Skeletal muscle tissue (tissue), 4 donors: Measurements from ENCODE around the gene CACHD1. TPM values are rescaled to one million over a fixed set of nuclear protein-coding genes. Genes with fewer than 3 reads are reported as not detected.

Source experiments
- H3K27ac ChIP-seq: one replicate; pipeline ENCODE4 v1.7.0; 2013; ENCODE audit warnings: mild to moderate bottlenecking, low read depth, low read length, inconsistent platforms
- H3K27me3 ChIP-seq, 3 donors: one replicate each; pipeline ENCODE4 v1.7.0; 2013; ENCODE audit warnings: low read length in 3 of 3; ENCODE audit not compliant: control insufficient read depth in 3 of 3, insufficient read depth in 3 of 3
- H3K36me3 ChIP-seq, 3 donors: one replicate each; pipeline ENCODE4 v1.7.0; 2013; ENCODE audit warnings: low read length in 3 of 3; ENCODE audit not compliant: control insufficient read depth in 3 of 3, insufficient read depth in 3 of 3
- H3K4me1 ChIP-seq, 3 donors: one replicate each; pipeline ENCODE4 v1.7.0; 2013; ENCODE audit warnings: low read length in 3 of 3, mild to moderate bottlenecking in 3 of 3; ENCODE audit not compliant: control insufficient read depth in 3 of 3, insufficient read depth in 3 of 3
- H3K4me3 ChIP-seq, 3 donors: one replicate each; pipeline ENCODE4 v1.7.0; 2013; ENCODE audit warnings: low read length in 3 of 3
- H3K9ac ChIP-seq, 3 donors: one replicate each; pipeline ENCODE4 v1.7.0; 2013; ENCODE audit warnings: low read length in 3 of 3, mild to moderate bottlenecking in 3 of 3, moderate library complexity in 2 of 3, low read depth in 1 of 3
- H3K9me3 ChIP-seq, 3 donors: one replicate each; pipeline ENCODE4 v1.7.0; 2013; ENCODE audit warnings: low read length in 3 of 3; ENCODE audit not compliant: control insufficient read depth in 3 of 3
- total RNA-seq: library from RNA; depleted of rRNA; stranded (reverse); fragments of >200 nt; gene quantifications from one replicate; pipeline ENCODE4 v1.2.3, GENCODE V29; 2014
- donor health status: Osteomylitis.

CACHD1 gene
- total RNA-seq, 1 donor from 2014 or later: 12.5 TPM

- peaks cover 9 to 17% (median 11%) of the 10 kb centered on the region in 3 donors for H3K4me1 ChIP-seq
Observed at GRCh38 chr1:64480999-64481772, 11.3 kb downstream of the CACHD1 start.

GRCh38 chr1:64482128-64482527, 12.2 kb downstream of the CACHD1 start:
- H3K4me3 ChIP-seq: no peak overlapping the region
- H3K9me3 ChIP-seq: no peaks in the 10 kb centered on the region
- H3K27ac ChIP-seq: no peak overlapping the region
- no peaks in the 10 kb centered on the region for H3K27me3 ChIP-seq
- no peak overlapping the region for H3K9ac ChIP-seq
- H3K4me1 ChIP-seq: peaks cover 1 to 8% (median 4%) of the 10 kb centered on the region in 3 donors
- no peaks in the 10 kb centered on the region for H3K36me3 ChIP-seq

More at GRCh38 chr1:64480999-64481772, 11.3 kb downstream of the CACHD1 start:
- Histone ChIP-seq H3K27ac (no peak overlapping the region), H3K9me3 (no peaks in the 10 kb centered on the region), H3K4me3 (no peak overlapping the region), H3K36me3 (no peaks in the 10 kb centered on the region), H3K27me3 (no peaks in the 10 kb centered on the region), H3K9ac (no peak overlapping the region)

DNA sequence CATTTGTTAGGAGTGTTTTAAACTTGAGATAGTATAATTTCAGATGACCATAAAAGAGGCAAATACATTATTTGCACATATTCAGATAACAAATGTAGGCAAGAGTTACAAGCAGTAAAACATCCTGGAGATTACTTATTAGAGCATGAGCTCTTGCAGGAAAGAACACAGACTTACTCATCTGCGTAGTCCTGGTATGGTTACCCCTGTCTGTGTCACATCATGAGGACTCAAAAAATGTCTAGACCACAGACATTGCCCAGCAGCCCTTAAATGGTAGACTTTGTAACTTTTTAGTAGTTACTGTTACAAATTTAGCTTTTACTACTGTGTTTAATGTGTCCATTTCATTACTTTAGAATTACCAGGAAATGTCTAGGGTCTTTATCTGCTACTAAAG, 12.8 kb downstream of the CACHD1 start:
- Histone ChIP-seq H3K36me3 (no peaks in the 10 kb centered on the region), H3K4me3 (no peak overlapping the region), H3K9me3 (no peaks in the 10 kb centered on the region), H3K27ac (no peak overlapping the region), H3K4me1 (peaks cover 0 to 7% (median 3%) of the 10 kb centered on the region in 3 donors), H3K9ac (no peak overlapping the region), H3K27me3 (no peaks in the 10 kb centered on the region)

DNA sequence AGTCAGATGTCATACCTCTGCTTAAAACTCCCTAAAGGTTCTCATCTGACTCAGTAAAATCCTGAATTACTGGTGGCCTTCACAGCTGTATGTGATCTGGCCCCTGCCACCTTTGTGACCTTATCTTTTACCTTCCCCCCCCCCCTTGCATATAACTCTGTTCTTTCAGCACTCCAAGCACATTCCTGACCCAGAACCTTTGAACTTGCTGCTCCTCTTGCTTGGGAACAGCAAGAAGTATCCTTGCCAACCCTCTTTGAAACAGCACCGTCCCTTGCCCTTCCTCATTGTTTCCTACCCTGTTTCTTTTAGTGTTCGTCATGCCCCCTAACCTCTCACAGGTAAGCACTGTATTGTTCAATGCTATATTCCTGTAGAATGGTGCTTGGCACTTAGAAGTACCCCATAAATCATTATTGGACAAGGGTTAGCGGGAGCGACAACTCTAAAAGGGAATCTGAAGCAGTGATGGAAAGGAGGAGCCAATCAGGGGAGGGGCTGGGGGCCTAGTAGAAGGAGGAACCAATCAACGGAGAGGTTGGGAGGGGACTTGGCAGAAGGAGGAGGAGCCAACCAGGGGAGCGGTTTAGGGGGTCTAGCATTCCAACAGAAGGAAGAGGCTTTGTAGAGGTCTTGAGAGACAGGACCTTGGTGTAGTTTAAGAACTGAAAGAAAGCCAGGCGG, 13.9 kb downstream of the CACHD1 start:
- Histone ChIP-seq H3K36me3 (no peaks in the 10 kb centered on the region), H3K9me3 (no peaks in the 10 kb centered on the region), H3K4me1 (peaks cover 0 to 7% (median 3%) of the 10 kb centered on the region in 3 donors), H3K27me3 (no peaks in the 10 kb centered on the region), H3K27ac (no peak overlapping the region), H3K4me3 (no peak overlapping the region), H3K9ac (no peak overlapping the region)

- peaks cover 0 to 7% (median 3%) of the 10 kb centered on the region in 3 donors for H3K4me1 ChIP-seq
- no peak overlapping the region for H3K4me3 ChIP-seq
- no peaks in the 10 kb centered on the region for H3K9me3 ChIP-seq
- no peaks in the 10 kb centered on the region for H3K36me3 ChIP-seq
- no peaks in the 10 kb centered on the region for H3K27me3 ChIP-seq
- H3K27ac ChIP-seq: no peak overlapping the region
- no peak overlapping the region for H3K9ac ChIP-seq
Observed at GRCh38 chr1:64484651-64485050, 14.7 kb downstream of the CACHD1 start.

DNA sequence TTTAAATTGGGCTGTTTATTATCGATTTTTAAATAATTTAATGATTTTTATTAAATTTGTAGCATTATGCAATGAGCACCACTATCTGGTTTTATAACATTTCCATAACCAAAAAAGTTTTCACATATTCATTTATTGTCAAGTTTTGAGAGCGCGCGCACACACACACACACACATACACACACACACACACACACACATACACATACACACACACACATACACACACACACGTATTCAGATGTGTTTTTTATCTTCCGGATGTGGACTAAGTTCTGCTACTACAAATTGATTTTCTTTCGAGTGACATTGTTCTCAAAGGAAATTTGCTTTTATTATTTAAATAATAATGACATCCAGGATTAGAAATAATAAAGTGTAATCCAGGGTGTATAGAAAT, 16.3 kb downstream of the CACHD1 start:
- Histone ChIP-seq H3K36me3 (no peaks in the 10 kb centered on the region), H3K4me1 (peaks cover 0 to 4% (median 0%) of the 10 kb centered on the region in 3 donors)

DNA sequence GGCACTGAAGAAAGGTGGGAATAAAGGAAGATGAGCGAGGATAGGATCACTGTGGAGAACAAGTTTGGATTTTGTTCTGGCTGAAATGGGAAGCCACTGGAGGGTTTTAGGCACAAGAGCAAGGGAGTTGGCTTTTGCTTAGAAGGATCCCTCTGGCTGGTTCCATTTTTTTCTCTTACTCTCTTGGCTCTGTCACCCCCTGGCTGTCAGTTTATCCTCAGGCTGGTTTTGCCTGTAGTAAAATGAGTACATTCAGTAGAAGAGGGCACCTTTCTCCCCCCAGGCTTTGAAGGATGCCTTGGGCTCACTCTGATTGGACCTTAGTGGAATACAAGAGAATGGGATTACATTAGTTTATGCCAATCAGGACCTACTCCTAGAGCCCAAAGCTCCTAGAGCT, 17.1 kb downstream of the CACHD1 start:
- no peak overlapping the region for H3K4me3 ChIP-seq

More for the DNA sequence above, 16.3 kb downstream of the CACHD1 start:
- no peaks in the 10 kb centered on the region for H3K9me3 ChIP-seq
- no peak overlapping the region for H3K9ac ChIP-seq
- H3K27me3 ChIP-seq: no peaks in the 10 kb centered on the region
- no peak overlapping the region for H3K27ac ChIP-seq
- H3K4me3 ChIP-seq: no peak overlapping the region

GRCh38 chr1:64488862-64489261, 18.9 kb downstream of the CACHD1 start:
- Histone ChIP-seq H3K36me3 (no peaks in the 10 kb centered on the region), H3K4me1 (no peaks in the 10 kb centered on the region), H3K9ac (no peak overlapping the region), H3K4me3 (no peak overlapping the region), H3K27me3 (no peaks in the 10 kb centered on the region), H3K9me3 (no peaks in the 10 kb centered on the region), H3K27ac (no peak overlapping the region)

More for the DNA sequence above, 17.1 kb downstream of the CACHD1 start:
- no peaks in the 10 kb centered on the region for H3K36me3 ChIP-seq
- H3K9ac ChIP-seq: no peak overlapping the region
- no peaks in the 10 kb centered on the region for H3K9me3 ChIP-seq
- H3K27me3 ChIP-seq: no peaks in the 10 kb centered on the region
- no peaks in the 10 kb centered on the region for H3K4me1 ChIP-seq
- no peak overlapping the region for H3K27ac ChIP-seq

DNA sequence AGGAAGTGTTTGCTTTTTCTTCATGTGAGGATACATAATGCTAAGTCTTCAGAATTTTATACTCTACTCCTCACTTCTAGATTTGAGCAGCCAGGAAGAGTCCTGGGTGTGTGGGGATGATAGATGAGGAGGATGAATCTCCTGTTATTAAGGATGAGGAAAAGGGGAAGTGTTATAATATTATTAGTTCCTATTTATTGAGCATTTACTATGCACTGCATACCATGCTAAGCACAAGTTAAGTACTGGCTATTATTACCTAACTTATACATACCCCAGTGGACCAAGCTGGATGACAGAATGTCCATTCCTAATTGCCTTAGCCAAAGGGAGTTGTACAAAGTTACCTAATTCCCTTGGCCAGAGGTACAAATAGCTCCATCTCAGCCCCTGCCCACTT, 19.8 kb downstream of the CACHD1 start:
- no peaks in the 10 kb centered on the region for H3K4me1 ChIP-seq
- H3K36me3 ChIP-seq: no peaks in the 10 kb centered on the region
- H3K27me3 ChIP-seq: no peaks in the 10 kb centered on the region
- no peak overlapping the region for H3K4me3 ChIP-seq
- H3K9ac ChIP-seq: no peak overlapping the region
- H3K9me3 ChIP-seq: no peaks in the 10 kb centered on the region
- H3K27ac ChIP-seq: no peak overlapping the region

DNA sequence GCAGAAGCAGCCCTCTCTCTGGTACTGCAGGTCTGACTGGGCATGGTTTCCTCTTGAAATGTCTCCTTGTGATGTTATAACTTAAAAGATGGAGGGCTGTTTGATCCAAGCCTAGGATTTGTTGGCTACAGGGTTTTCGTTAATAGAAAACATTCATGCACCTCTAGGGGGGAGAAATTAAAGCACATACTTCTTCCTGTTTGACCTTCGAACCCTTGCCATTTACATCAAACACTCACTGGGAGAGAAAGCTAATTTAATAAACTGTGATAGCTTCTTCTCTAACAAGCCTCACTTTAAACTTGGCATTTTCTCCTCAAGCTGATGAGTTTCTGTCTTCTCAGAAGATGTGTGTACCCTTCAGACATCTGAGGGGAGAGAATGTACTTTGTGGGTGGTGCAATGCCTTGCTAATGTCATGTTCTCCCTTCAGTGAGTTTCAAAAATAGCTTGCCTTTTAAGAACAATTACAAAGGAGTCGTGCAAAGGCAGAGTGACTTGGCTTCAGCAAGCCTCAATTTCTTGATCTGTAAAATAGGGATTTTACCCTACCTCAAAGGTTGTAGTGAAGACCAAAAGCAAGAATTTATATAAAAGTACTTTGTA, 20.4 kb downstream of the CACHD1 start:
- Histone ChIP-seq H3K4me1 (no peaks in the 10 kb centered on the region), H3K27me3 (no peaks in the 10 kb centered on the region), H3K27ac (no peak overlapping the region), H3K4me3 (no peak overlapping the region), H3K9ac (no peak overlapping the region), H3K9me3 (no peaks in the 10 kb centered on the region), H3K36me3 (no peaks in the 10 kb centered on the region)
